GM18861 (cell line): ENCODE data around the gene GNRH2.
"Not testable (repeated sequence)": the region's sequence is repeated elsewhere in the genome, so short reads cannot be mapped to it uniquely, and the experiment has no call there.

Experiments used
- ATAC-seq: cut with Tn5 transposase; IDR thresholded peaks from one replicate; pipeline ENCODE4 v1.9.1; 2021; ENCODE audit not compliant: unreplicated experiment

The GNRH2 gene

DNA sequence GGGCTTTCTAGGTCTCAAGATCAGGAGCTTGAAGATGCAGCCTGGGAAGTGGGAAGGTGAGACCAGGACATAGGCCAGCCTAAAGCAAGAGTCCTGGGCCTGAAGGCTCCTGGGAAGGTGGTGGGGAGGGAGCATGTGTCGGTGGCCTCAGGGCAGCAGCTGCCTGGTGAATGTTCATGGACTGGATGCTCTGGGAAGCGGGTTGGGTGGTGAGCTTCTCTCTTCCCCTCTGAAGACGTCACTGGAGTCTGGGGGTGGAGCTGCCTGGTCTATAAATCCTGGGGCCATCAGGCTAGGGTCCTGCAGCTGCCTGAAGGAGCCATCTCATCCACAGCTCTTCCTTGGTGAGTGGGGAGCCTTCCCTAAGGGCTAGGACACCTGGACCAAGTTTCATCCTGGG is at the start of gene GNRH2:
GNRH2 (plus strand) TSS at position 301 of the 400 bp plus-strand sequence. CDS start 793 bp downstream, outside the sequence.
- ATAC-seq, result no peak

GRCh38 chr20:2995796-2996195 is 47.6 kb upstream of the GNRH2 start:
- no peak for ATAC-seq

- ATAC-seq, result no peak
These were observed 44.7 kb upstream of the GNRH2 start for GRCh38 chr20:2998728-2999127.

- ATAC-seq, result no peak
These were observed 42.4 kb upstream of the GNRH2 start for GRCh38 chr20:3000852-3001523.

GRCh38 chr20:3003416-3003815 is 40.0 kb upstream of the GNRH2 start:
- ATAC-seq, result no peak

GRCh38 chr20:3010985-3011723 is 32.3 kb upstream of the GNRH2 start:
- no peak for ATAC-seq

GRCh38 chr20:3011752-3012151 is 31.7 kb upstream of the GNRH2 start:
- ATAC-seq, result no peak

DNA sequence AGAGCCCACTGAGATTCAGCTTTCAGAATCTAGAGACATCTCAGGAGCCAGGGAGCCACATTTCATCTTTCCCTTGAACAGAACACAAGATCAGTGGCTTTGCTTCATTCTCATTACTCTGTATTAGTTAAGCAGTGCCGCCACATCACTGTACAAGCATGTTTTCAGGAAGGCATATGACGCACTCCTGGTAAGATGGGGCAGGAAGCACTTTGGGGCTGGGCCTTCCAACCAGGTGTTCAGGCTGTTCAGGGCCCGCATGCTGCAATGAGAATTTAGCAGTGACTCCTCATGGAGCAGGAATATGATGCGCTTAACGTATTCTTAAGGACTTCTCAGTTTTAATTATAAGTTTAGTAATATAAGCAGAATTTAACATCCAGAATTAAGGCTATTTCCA is 29.7 kb upstream of the GNRH2 start:
- ATAC-seq, result no peak

GRCh38 chr20:3014179-3014578 is 29.2 kb upstream of the GNRH2 start:
- no peak for ATAC-seq

GRCh38 chr20:3014662-3015061 is 28.8 kb upstream of the GNRH2 start:
- no peak for ATAC-seq

GRCh38 chr20:3015302-3015701 is 28.1 kb upstream of the GNRH2 start:
- not testable (repeated sequence) for ATAC-seq

DNA sequence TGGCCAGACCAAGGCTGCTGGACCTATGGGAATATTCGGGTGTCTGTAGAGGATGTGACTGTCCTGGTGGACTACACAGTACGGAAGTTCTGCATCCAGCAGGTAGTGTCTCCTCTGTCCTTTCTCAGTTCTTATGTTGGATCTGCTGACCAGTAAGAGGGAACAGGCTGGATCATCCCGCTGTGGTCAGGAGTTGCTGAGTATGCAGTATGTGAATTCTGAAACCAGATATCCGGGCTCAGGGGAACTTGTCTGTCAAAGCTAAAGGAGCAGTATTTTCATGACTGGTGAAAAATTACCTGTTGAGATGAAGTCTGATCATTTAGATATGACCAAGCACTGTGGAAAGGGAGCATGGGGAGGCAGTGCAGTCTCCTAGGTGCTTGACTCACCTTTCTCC is 22.1 kb upstream of the GNRH2 start:
- ATAC-seq, result no peak

GRCh38 chr20:3021777-3022176 is 21.6 kb upstream of the GNRH2 start:
- ATAC-seq, result no peak

- not testable (repeated sequence) for ATAC-seq
These were observed 20.6 kb upstream of the GNRH2 start for GRCh38 chr20:3022559-3023490.

DNA sequence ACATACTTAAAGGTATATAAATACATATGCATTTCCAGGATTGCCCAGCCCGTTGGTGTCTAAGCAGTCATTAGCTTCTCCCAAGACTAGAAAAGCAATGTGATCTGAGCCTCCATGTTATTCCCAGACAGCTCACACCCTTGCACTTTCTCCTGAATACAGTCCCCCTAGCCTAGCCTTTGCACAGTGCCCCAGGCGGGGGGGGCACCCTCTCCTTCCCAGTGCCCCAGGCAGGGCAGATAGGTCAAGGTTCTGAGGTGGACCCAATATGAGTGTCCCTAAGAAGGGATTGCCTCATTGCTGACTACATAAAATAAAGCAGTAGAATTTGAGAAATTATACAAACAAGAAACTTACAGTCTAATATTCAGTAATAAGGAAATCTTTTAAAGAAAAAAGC is 15.4 kb upstream of the GNRH2 start:
- no peak for ATAC-seq

DNA sequence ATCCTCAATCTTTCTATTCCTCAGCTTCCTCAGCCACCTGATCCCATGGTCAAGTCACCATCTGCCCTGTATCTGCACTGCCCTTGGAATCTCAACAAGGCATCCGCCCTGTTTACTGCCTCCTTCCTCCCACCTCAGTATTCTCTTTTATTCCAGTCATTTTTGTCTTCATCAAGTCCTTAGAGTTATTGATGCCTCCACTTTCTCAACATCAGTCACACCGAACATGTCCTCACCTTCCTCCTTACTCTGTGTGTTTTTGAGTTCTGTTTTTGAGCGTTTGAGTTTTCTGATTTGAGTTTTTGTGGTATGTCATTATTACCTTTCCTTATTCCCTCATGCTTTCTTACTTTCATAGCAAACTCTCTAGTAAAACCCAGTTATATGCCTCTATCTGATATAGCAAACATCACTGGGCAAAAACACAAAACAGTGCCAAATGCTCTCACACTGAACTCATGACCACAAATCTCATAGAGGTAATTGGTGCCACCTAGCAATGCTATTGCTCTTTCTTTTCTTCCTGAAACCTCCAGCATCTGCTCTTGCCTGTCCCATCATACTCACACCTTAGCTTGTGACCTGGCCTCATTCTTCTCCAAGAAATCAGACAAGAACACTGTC is 11.8 kb upstream of the GNRH2 start:
- no peak for ATAC-seq

DNA sequence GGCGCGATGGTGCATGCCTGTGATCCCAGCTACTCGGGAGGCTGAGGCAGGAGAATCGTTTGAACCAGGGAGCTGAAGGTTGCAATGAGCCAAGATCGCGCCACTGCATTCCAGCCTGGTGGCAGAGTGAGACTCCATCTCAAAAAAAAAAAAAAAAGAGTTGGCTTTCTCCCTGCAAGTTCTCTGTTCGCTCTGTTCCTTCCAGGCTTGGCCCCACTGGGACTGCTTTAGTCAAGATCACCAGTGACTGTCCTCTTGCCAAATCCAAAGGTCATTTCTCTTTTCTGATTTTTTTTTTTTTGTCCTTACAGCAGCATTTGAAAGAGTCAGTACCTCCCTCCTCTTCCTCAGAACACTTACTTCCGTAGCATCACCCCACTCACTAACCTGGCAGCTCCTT is 10.8 kb upstream of the GNRH2 start:
- ATAC-seq, result no peak

DNA sequence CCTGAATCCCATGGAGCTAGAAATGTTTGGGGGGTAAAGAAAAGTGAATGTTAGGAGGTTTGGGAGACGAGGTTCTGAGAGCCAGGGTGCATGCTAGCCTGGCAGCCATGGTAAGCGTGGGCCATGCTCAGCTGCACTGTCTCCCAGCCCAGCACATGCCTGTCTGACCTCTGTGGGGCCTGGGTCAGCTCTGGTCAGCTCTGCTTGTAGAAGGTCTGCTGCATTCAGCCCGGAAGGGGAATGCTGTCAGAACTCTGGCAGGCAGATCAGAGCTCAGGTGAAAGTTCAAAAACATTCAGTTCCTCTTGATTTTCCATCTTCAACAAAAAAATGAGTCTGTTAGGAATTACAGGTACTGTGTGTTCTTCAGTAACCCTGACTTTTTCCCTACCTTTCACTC is 5.8 kb upstream of the GNRH2 start:
- no peak for ATAC-seq

- no peak for ATAC-seq
These were observed 5.0 kb upstream of the GNRH2 start for GRCh38 chr20:3038454-3038853.

DNA sequence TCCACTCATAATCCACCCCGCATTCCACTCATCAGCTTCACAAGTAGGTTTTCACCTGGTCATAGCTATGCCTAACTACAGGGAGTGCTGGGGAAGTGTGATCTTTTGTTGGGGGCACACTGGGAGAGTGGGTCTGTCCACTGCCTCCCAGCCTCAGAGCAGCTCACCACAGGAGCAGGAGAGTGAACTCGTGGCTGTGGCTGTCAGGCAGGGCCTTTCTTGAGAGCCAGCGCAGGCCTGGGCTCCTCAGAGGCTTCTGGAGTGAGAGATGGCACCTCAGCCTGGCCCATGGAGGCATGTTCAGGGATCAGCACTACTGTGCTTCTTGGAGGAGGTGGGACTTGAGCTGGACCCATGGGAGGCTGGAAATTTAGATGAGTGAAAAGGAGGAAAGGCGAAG is 4.0 kb upstream of the GNRH2 start:
- ATAC-seq, result no peak

GRCh38 chr20:3040086-3040485 is 3.3 kb upstream of the GNRH2 start:
- ATAC-seq, result no peak
